ENCODE data around the gene IL1RL2.

The IL1RL2 gene

GRCh38 chr2:102158011-102158755 lies 28.6 kb upstream of the IL1RL2 start:
- no peak for DNase-seq

DNA sequence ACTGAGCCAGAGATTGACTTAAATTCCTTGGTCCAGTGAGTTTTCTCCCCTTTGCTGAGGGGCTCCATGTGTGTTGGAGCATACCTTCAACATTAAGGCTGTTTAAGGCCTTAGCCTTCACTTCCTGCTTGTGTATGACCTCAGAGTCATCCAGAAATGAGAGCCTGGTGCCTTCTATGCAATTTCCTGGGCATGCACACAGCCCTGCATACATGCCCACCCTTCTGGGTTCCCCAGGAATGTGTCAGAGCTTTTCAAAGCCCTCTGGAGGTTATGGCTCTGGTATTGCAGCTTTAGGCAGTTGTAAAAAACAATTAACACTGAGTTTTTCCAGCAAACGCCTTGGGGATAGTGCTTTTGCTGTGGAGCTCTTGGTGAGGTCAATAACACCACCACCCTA lies 27.5 kb upstream of the IL1RL2 start:
- no peak for DNase-seq

- DNase-seq = peak in 2 of 56 donors; percentile 7 to 15
Measured at GRCh38 chr2:102166189-102166845, 20.5 kb upstream of the IL1RL2 start.

- DNase-seq = no peak
Measured at GRCh38 chr2:102168026-102168771, 18.6 kb upstream of the IL1RL2 start.

DNA sequence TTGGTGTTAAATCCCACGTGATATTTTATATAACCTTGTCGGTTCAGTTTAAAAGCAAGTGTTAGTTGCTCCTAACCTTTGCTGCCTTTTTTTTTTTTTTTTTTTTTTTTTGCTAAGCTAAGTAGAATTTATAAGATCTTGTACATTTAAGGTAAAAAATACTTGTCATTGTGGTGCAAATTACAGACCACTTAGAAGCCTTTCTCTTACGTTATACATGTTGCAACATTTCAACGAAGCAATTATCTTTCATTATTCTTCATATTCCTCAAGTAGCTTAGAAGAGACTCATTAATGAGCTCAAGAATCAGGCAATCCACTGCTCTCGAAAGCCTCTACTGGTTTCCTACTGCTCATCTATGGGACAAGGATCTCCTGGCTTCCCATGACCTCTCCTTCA lies 14.9 kb upstream of the IL1RL2 start:
- no peak for DNase-seq

DNA sequence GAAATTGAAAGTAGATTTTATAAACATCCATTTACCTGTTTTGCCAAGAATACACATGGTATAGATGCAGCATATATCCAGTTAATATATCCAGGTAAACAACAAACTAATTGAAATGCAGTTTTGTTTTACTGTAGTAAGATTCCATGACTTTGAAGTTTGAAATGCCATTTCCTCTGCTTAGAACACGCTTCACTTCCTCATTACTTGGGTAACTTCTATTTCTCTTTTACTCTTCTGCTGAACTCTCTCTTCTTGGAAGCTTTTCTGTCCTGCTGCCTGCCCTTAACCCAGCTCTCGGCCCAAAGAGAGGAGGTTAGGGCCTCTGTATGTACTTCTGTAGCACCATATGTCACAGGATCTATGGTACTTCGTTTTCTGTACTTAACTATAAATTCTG lies 14.1 kb upstream of the IL1RL2 start:
- no peak for DNase-seq

DNA sequence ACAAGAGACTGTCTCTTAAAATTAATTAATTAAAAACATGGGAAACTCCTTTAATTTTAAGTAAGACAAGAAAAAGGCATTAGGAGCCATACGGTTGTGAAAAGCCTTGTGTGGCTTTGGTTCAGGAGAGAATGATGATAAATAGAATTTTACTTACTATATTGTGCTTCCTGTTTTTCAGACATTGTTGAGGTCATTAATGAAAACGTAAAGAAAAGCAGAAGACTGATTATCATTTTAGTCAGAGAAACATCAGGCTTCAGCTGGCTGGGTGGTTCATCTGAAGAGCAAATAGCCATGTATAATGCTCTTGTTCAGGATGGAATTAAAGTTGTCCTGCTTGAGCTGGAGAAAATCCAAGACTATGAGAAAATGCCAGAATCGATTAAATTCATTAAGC lies 10.7 kb upstream of the IL1RL2 start:
- no peak for DNase-seq

- DNase-seq = no peak
Measured at GRCh38 chr2:102177814-102178478, 8.9 kb upstream of the IL1RL2 start.

GRCh38 chr2:102179061-102179460 lies 7.8 kb upstream of the IL1RL2 start:
- DNase-seq = no peak

DNA sequence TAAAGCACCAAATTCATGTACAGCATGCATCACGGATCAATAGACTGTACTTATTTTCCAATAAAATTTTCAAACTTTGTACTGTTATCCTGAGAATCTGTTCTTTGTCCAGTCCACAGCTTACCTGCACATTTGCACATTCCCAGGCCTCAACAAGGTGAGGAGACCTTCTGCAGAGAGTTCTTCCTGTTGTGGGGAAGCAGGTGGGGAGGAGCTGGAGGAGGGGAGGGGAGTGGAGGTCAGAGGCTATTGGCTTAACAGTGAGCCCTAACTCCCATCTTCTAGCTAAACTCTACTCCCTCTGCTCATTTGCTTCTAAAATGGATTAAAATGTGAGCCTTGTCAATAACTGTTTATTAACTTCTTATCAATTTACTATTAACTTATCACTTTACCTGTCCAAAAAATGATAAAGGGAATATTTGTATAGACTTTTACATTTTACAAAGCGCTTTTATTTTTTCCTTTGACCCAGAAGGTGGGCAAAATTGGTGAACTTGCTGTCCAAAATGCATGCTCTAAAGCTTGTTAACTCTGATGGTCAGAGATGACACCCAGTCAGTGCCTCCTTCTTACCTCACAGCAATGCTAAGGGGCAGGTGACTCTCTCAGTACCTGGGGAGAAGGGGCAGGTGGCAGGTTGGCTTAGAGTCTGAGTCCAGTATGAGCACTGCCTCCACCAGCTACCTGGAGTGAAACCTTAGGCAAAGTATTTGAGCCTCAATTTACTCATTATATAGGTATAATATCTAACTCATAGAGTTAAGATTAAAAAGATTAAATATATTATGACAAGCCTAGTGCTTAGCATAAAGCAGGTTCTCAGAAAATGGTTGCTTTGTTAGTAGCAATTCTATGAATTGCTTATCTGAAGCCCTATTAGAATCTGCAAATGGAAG lies 6.8 kb upstream of the IL1RL2 start:
- DNase-seq = no peak

- no peak for DNase-seq
Measured at GRCh38 chr2:102180687-102180999, 6.2 kb upstream of the IL1RL2 start.

- DNase-seq = no peak
Measured at GRCh38 chr2:102181376-102181775, 5.4 kb upstream of the IL1RL2 start.

DNA sequence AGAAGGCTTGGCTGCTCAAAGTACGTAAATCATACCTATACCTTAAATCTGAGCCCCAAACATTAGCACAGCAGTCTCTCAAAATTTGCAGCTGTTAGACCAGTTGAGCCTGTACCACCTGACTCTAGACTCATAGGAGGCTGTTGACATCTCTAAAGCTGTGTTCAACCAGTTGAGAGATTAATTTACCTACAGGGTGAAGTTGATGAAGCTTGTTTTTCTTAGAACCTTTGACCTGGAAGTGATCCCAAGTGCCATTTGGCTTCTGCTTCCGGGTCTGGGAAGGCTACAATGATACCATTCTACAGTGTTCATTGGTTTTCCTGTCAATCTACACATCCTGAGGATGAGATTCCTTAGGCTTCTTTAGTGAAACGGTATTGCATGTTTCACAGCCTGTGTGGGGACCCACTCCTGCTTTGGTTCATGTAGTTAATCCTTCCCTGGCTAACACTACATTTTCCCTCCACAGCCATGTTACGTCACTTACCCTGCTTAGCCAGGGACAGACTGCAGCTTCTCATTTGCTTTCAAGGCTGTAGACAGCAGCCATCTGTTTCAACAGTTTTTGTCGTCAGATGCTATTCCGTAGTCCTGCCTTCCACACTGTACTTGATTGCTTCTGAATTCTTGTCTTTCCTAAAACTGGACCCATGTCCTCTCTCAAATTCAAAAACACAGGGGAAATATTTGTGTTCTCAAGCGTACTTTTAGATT lies 4.7 kb upstream of the IL1RL2 start:
- DNase-seq = no peak

DNA sequence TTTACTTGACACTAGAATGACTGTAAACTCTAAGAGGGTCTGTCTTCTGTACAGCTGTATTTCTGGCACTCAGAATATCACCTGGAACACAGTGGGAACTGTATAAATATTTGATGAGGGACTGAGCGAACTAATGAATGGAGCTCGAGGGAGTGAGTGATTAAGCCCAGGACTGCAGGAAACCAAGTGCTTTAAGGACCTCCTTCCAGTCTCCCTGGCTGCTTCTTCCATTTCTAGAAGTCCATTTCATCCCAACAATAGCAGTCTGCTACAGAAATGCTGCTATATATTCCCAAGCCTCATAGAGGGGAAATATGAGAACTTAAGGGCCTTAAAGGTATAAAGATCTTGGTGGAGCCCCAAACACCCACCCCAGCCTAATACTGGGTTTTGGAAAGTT lies 2.8 kb upstream of the IL1RL2 start:
- no peak for DNase-seq

DNA sequence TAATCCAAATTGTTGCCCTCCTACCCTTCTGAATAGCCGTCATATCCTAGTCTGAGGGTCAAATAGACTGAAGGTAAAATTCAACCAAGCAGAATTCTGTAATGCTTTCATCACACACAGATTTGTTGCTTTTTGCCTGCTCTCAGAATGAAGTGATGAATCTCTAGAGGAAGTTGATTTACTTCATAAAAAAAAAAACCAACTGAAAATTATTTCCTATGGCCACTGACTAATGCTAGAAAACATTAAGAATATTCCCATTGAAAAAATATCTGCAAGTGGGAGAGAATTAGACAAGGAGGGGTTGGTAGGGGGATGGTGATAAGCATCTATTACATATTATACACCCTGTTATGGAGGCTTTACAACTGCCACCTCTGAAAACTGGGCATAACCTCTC lies 2.3 kb upstream of the IL1RL2 start:
- no peak for DNase-seq

DNA sequence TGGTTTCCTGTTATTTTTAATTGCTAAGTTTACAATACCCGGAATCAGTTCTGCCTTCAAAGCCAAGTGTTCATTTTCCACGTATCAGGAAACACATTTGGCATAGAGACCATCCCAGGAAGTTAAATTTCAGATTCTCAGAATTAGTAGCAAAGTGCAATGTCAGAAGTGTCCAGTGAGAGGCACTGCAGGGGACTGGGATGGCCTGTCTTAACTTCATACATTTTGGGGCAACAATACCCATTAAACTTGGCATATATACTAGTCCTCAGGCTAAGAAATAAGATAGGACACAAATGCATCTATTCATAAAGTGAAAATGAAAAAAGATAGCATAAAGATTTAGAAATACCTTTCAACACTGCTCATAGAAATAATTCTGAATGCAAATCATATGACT lies 1.5 kb upstream of the IL1RL2 start:
- DNase-seq = no peak

GRCh38 chr2:102187496-102188150 lies 800 bp downstream of the IL1RL2 start:
- DNase-seq = peak in 28 of 56 donors; percentile 4 to 63 (median 20)

- DNase-seq = no peak
Measured at GRCh38 chr2:102190430-102191107, 3.7 kb downstream of the IL1RL2 start.

DNA sequence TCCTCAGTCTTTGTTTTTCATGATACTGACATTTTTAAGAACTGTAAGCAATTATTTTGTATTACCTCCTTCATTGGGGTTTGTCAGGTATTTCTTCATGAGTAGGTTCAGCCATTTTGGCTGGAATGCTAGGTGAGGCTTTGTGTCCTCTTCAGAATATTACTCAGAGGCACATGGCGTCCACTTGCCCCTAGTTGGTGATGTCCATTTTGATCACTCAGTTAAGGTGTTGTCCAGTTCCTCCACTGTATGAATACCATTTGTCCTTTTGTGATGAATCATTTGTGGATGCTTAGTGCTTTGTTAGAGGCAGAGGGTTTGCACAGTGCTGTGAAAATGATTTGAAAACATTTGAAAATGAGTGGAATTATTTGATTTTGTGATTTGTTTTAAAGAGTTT lies 4.7 kb downstream of the IL1RL2 start:
- no peak for DNase-seq

Measured in nucleus accumbens (tissue), 56 donors.